HEK293 (cell line): ENCODE measurements around the gene FCHO2.

Experiments used
- CTCF ChIP-seq: fragments of 450-650 bp; formaldehyde crosslinking; IDR thresholded peaks from 2 replicates; pipeline ENCODE4 v1.5.1; 2016; ENCODE audit warnings: missing biosample characterization, missing genetic modification characterization
- SCRT2 ChIP-seq: fragments of 450-650 bp; formaldehyde crosslinking; IDR thresholded peaks from 2 replicates; pipeline ENCODE4 v1.5.1; 2016; ENCODE audit warnings: missing biosample characterization, missing genetic modification characterization
- YY1 ChIP-seq: fragments of 450-650 bp; formaldehyde crosslinking; IDR thresholded peaks from 2 replicates; pipeline ENCODE4 v1.5.1; 2018; ENCODE audit warnings: missing biosample characterization, missing genetic modification characterization
- ZNF133 ChIP-seq: fragments of 450-650 bp; formaldehyde crosslinking; IDR thresholded peaks from 2 replicates; pipeline ENCODE4 v1.5.1; 2016; ENCODE audit warnings: missing biosample characterization, missing genetic modification characterization
- TF ChIP-seq, protein P1 (sequence below): fragments of 450-650 bp; formaldehyde crosslinking; IDR thresholded peaks from 2 replicates; pipeline ENCODE4 v1.5.1; 2017; ENCODE audit warnings: missing biosample characterization, missing genetic modification characterization

DNA sequence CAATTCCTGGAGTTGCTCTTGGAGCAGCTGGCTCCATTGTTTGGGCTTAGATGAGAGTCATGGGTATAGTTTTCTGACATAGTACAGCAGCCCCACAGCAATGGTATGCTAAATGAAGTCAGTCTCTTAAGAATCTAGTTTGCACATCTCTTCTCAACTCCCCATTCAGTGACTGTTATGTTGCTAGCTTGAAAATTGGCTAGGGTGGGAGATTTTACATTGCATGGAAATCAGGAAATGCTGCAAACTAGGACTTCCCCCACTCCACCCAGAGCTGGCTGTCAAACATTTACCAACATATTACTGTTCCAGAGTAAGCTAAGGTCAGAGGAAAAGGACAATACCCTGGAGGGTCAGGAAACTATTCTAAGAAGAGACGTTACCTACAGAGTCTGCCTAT, 17.6 kb upstream of the FCHO2 start:
- TF ChIP-seq CTCF (tag by site-specific recombination) (no peak), YY1 (tag by site-specific recombination) (no peak), ZNF133 (tag by site-specific recombination) (no peak), SCRT2 (tag by site-specific recombination) (no peak)
- TF ChIP-seq, protein P1, sequence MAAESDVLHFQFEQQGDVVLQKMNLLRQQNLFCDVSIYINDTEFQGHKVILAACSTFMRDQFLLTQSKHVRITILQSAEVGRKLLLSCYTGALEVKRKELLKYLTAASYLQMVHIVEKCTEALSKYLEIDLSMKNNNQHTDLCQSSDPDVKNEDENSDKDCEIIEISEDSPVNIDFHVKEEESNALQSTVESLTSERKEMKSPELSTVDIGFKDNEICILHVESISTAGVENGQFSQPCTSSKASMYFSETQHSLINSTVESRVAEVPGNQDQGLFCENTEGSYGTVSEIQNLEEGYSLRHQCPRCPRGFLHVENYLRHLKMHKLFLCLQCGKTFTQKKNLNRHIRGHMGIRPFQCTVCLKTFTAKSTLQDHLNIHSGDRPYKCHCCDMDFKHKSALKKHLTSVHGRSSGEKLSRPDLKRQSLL (tag by site-specific recombination): no peak
